ENCODE results near the gene LNX2. TPM values are rescaled to one million over a fixed set of nuclear protein-coding genes. Genes with fewer than 3 reads are reported as not detected.
"Not testable (repeated sequence)": the region's sequence is repeated elsewhere in the genome, so short reads cannot be mapped to it uniquely, and the experiment has no call there.

LNX2 gene
- total RNA-seq, 1 donor from 2014 or later: 11.2 TPM

DNA sequence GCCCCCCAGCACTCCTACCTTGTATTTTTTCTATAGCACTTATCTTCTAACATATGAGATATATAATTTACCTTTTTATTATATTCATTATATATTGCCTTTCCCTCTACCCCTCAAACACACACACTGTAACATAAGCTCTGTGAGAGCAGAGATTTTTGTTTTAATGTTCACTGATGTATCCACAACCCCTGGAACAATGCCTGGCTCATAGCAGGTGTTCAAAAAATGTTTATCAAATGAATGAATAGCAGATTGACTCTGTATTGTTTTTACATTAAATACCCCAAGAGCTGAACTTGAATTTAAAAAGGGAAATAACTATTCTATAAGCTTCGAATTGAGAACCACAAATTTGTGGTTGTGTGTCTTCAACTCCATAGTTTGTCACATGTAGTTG is 12.3 kb upstream of the LNX2 start:
- no peak overlapping the region for H3K27ac ChIP-seq (replicated peaks)
- no peaks in the 10 kb centered on the region for H3K27me3 ChIP-seq (ENCODE audit: low read depth)
- no peak overlapping the region for H3K4me3 ChIP-seq
- TF ChIP-seq, protein P1, sequence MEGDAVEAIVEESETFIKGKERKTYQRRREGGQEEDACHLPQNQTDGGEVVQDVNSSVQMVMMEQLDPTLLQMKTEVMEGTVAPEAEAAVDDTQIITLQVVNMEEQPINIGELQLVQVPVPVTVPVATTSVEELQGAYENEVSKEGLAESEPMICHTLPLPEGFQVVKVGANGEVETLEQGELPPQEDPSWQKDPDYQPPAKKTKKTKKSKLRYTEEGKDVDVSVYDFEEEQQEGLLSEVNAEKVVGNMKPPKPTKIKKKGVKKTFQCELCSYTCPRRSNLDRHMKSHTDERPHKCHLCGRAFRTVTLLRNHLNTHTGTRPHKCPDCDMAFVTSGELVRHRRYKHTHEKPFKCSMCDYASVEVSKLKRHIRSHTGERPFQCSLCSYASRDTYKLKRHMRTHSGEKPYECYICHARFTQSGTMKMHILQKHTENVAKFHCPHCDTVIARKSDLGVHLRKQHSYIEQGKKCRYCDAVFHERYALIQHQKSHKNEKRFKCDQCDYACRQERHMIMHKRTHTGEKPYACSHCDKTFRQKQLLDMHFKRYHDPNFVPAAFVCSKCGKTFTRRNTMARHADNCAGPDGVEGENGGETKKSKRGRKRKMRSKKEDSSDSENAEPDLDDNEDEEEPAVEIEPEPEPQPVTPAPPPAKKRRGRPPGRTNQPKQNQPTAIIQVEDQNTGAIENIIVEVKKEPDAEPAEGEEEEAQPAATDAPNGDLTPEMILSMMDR (IDR thresholded peaks at IDR 0.05; ENCODE audit: borderline replicate concordance): no peak
- H3K36me3 ChIP-seq: no peaks in the 10 kb centered on the region
- DNase-seq: no peak
- peaks cover 23% of the 10 kb centered on the region for H3K4me1 ChIP-seq
- intact Hi-C loops (cut with micrococcal nuclease): no loop called here
- H3K9me3 ChIP-seq (replicated peaks): no peaks in the 10 kb centered on the region

DNA sequence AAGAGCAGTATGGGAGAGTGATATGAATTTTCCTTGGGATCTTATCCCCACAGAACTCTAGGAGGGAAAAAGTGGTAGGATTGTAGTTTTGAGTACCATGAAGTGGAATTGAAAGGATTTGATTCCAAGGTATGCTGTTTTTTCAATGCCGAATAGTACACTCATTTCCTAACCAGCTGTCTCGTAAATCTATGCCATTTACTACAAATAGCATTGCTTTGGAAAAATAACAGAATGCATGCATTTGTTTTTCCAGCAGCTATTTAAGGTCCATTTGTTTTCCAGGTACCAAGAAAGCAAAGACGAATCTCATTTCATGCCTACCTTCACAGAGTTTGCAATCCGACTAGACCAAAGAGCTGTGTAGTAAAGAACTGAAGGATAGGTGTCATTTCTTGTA is 11.9 kb upstream of the LNX2 start:
- peaks cover 19% of the 10 kb centered on the region for H3K4me1 ChIP-seq
- H3K4me3 ChIP-seq: no peak overlapping the region
- no peaks in the 10 kb centered on the region for H3K9me3 ChIP-seq (replicated peaks)
- no peak for DNase-seq
- no peaks in the 10 kb centered on the region for H3K36me3 ChIP-seq
- no peak overlapping the region for H3K27ac ChIP-seq (replicated peaks)
- no peaks in the 10 kb centered on the region for H3K27me3 ChIP-seq (ENCODE audit: low read depth)
- intact Hi-C loops (cut with micrococcal nuclease): no loop called here
- TF ChIP-seq, protein P1 (IDR thresholded peaks at IDR 0.05; ENCODE audit: borderline replicate concordance): no peak

DNA sequence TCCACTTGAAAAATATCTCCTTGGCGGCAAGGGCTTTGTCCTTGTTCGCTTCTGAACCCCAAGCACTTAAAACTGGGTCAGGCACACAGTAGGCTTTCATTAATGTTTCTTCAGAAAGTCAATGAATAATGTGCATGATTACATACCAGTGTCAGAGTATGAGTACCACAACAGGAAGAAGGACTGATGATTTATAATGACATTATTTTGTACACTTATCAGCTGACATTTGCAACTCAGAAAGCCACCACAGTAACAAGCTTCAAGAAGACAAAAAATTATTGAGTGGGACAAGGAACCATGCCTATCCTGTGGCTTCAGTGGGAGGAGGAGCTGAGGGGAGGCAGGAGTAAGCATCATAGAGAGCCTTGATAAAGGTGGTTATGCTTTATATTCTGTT is 11.3 kb upstream of the LNX2 start:
- intact Hi-C loops (cut with micrococcal nuclease): no loop called here
- H3K4me1 ChIP-seq: peaks cover 14% of the 10 kb centered on the region
- DNase-seq: no peak

DNA sequence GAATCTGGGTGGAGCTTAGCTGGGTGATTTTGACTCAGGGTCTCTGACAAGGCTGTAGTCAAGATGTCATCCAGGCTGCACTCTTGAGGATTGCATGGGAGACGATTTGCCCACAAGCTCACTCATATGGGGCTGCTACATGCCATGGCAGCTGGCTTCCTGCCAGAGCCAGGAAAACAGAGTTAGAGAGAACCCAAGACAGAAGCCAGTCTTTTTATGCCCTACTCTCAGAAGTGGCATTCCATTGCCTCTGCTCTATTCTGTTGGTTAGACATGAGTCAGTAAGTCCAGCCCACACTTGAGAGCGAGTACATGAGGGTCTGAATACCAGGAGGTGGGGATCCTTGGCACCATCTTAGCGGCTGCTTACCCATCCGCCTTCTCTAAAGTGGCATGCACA is 10.8 kb upstream of the LNX2 start:
- Histone ChIP-seq H3K36me3 (no peaks in the 10 kb centered on the region), H3K4me1 (peaks cover 10% of the 10 kb centered on the region), H3K4me3 (no peak overlapping the region), H3K27me3 (ENCODE audit: low read depth) (no peaks in the 10 kb centered on the region), H3K9me3 (replicated peaks) (no peaks in the 10 kb centered on the region), H3K27ac (replicated peaks) (no peak overlapping the region)
- DNase-seq: no peak
- intact Hi-C loops (cut with micrococcal nuclease): no loop called here
- TF ChIP-seq, protein P1 (IDR thresholded peaks at IDR 0.05; ENCODE audit: borderline replicate concordance): no peak

More for the DNA sequence above, 11.3 kb upstream of the LNX2 start:
- Histone ChIP-seq H3K4me3 (no peak overlapping the region), H3K27ac (replicated peaks) (no peak overlapping the region), H3K27me3 (ENCODE audit: low read depth) (no peaks in the 10 kb centered on the region), H3K36me3 (no peaks in the 10 kb centered on the region), H3K9me3 (replicated peaks) (no peaks in the 10 kb centered on the region)
- TF ChIP-seq, protein P1 (IDR thresholded peaks at IDR 0.05; ENCODE audit: borderline replicate concordance): no peak

DNA sequence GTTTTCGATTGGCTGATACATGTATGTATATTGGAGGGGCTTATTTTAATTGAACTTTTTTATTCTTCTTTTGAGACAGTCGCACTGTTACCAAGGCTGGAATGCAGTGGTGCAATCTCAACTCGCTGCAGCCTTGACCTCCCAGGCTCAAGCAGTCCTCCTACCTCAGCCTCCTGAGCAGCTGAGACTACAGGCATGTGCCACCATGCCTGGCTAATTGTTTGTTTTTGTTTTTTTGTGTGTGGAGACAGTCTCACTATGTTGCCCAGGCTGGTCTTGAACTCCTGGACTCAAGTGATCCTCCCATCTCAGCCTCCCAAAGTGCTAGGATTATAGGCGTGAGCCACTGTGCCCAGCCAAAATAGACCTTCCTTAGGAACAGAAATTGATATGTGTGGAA is 8.4 kb upstream of the LNX2 start:
- intact Hi-C loops (cut with micrococcal nuclease); DNase-seq; H3K36me3 ChIP-seq: not testable (repeated sequence)

DNA sequence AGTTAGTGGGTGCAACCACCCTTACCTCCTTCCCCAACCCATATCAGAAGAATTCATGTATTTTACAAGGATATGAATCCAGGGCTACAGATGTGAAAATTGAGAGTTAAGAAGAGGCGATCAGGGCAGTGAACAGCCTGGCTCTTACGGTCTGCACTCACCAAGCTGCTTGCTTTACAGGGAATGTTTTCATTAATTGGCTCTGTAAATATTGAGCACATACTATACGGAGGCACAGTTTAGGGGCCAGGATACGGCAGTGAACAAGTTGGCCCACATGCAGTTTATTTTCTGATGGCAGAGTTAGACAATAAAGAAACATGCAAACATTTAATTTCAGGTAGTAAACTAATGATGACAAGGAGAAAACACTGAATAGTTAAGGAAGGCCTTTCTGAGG is 7.8 kb upstream of the LNX2 start:
- no peaks in the 10 kb centered on the region for H3K27me3 ChIP-seq (ENCODE audit: low read depth)
- peaks cover 16% of the 10 kb centered on the region for H3K4me1 ChIP-seq
- no peak for DNase-seq
- H3K9me3 ChIP-seq (replicated peaks): no peaks in the 10 kb centered on the region
- peaks cover 2% of the 10 kb centered on the region for H3K36me3 ChIP-seq
- intact Hi-C loops (cut with micrococcal nuclease): no loop called here
- TF ChIP-seq, protein P1 (IDR thresholded peaks at IDR 0.05; ENCODE audit: borderline replicate concordance): no peak
- H3K4me3 ChIP-seq: no peak overlapping the region
- no peak overlapping the region for H3K27ac ChIP-seq (replicated peaks)

More for the DNA sequence above, 8.4 kb upstream of the LNX2 start:
- not testable (repeated sequence) for H3K27me3 ChIP-seq (ENCODE audit: low read depth); H3K9me3 ChIP-seq (replicated peaks); H3K27ac ChIP-seq (replicated peaks); H3K4me3 ChIP-seq
- peaks cover 10% of the 10 kb centered on the region for H3K4me1 ChIP-seq
